ENCODE measurements around the gene ANGPTL3.

The ANGPTL3 gene

DNA sequence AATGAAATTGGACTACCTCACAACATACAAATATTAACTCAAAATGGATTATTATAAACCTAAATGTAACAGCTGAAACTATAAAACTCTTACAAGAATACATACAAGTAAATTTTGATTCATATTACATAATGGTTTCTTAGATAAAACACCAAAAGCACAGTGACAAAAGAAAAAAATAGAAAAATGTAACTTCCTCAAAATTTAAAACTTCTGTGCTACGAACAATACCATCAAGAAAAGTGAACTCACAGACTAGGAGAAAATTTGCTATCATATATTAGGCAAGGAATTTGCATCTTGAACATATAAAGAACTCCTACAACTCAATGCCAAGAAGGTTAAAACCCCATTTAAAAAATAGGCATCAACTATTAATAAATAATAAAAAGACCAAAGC is 31.2 kb downstream of the ANGPTL3 start:
- DNase-seq: no peak

DNA sequence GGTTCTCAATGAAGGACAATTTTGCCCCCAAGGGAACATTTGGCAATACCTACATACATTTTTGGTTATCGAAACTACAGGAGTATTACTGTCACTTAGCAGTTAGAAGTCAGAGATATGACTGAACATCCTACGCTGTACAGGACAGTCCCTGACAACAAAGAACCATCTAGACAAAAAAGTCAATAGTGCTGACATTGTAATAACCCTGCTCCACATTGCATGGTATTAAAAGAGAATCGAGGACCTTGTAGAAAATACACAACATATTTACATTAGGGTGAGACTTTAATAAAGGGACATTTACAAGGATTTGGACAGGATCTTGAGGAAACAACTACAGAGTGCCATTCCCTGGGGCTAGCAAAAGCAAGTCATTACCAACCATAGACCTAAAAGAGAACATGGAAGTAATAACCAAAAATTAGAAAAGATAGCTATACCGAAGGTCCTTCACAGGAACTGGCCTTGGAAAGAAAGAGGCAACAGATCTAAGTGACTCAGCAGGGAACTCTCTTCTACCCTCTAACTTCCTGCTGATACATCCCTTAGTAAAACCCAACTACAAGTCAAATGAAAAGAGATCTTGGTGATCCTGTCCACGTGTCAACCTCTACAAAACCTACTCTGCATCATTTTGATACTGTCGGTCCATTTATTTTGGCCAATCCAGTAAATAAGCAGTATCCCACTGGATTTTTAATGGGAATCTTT is 40.2 kb downstream of the ANGPTL3 start:
- no peak for DNase-seq

DNA sequence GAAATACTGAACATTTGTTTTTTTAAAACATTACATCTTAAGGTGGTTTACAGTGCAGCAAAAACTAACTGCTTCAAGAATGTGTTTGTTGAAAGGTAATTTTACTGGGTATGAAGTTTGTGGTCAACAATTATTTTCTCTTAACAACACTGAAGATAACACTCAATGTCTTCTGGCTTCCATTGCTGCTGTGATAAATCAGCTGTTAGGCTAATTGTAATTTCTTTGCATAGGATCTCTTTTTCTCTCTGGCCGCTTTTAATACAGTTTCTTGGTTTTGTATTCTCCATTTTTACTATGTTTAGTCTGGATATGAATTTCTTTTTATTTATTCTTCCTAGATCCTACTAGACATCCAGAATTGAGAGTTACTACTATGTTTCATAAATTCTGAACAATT is 46.0 kb downstream of the ANGPTL3 start:
- DNase-seq: no peak

DNA sequence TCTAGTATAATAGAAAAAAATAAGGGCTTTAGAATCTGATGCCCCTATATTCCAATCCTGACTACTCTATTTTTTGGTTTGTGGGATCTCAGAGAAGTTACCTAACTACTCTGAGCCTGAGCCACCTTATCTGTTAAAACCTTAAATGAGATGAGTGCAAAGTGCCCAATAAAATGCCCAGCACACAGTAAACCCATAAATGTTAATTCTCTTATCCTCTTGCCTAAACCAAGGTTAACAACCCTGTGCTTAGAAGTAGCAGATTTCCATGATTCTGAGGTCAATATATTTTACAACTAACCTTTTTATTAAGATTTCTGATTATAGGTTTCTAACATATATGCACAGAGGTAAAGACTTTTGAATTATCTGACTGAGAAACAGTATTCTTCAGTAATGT is 55.1 kb downstream of the ANGPTL3 start:
- DNase-seq: no peak

DNA sequence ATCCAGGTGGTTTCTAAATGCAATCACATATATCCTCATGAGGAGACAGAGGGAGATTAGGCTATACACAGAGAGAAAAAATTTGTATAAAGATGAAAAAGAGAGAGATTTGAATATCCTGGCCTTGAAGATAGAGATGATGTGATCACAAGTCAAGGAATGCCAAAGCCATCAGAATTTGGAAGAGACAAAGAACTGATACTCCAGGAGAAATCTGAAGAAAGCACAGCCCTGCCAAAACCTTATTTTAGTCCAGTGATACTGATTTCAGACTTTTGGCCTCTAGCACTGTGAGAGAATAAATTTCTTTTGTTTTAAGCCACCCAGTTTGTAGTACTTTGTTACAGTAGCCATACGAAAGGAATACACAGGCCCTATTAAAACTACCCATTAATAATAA is 57.4 kb downstream of the ANGPTL3 start:
- no peak for DNase-seq
